Erythroblast (primary cell): ENCODE results near the gene ATP8B1.

Source experiments
- DNase-seq, 2 experiments: peaks; one replicate each; lab custom pipeline; 2025; lab: John Stamatoyannopoulos, UW
- GATA1 ChIP-seq: IDR thresholded peaks from 2 replicates; pipeline ENCODE4 v1.6.1; 2011; ENCODE audit warnings: low read depth, mild to moderate bottlenecking, control low read depth, low read length, moderate library complexity
- POLR2A ChIP-seq: IDR thresholded peaks from 2 replicates; pipeline ENCODE4 v1.6.1; 2011; ENCODE audit warnings: mild to moderate bottlenecking, low read length

Gene ATP8B1

GRCh38 chr18:57793302-57793986, 9.7 kb downstream of the ATP8B1 start:
- no peak for TF ChIP-seq POLR2A
- TF ChIP-seq GATA1 = no peak
- no peak for DNase-seq

- DNase-seq = no peak
- TF ChIP-seq POLR2A (no peak), GATA1 (no peak)
Observed at GRCh38 chr18:57792631-57793301, 10.3 kb downstream of the ATP8B1 start.

- no peak for TF ChIP-seq GATA1
- no peak for TF ChIP-seq POLR2A
- DNase-seq = no peak
Observed at GRCh38 chr18:57791911-57792310, 11.2 kb downstream of the ATP8B1 start.

GRCh38 chr18:57791192-57791591, 11.9 kb downstream of the ATP8B1 start:
- no peak for TF ChIP-seq GATA1
- no peak for TF ChIP-seq POLR2A
- no peak for DNase-seq

- TF ChIP-seq GATA1 (no peak), POLR2A (no peak)
- no peak for DNase-seq
Observed at GRCh38 chr18:57790316-57790715, 12.8 kb downstream of the ATP8B1 start.

- no peak for DNase-seq
- no peak for TF ChIP-seq POLR2A
- no peak for TF ChIP-seq GATA1
Observed at GRCh38 chr18:57789759-57790158, 13.4 kb downstream of the ATP8B1 start.

GRCh38 chr18:57789090-57789489, 14.0 kb downstream of the ATP8B1 start:
- TF ChIP-seq POLR2A (no peak), GATA1 (no peak)

GRCh38 chr18:57787068-57787685, 15.9 kb downstream of the ATP8B1 start:
- TF ChIP-seq POLR2A = no peak
- TF ChIP-seq GATA1 = no peak

More at GRCh38 chr18:57789090-57789489, 14.0 kb downstream of the ATP8B1 start:
- DNase-seq = no peak

GRCh38 chr18:57785751-57786437, 17.2 kb downstream of the ATP8B1 start:
- no peak for DNase-seq
- TF ChIP-seq GATA1 = no peak
- TF ChIP-seq POLR2A = no peak

More at GRCh38 chr18:57787068-57787685, 15.9 kb downstream of the ATP8B1 start:
- no peak for DNase-seq

GRCh38 chr18:57784801-57785114, 18.4 kb downstream of the ATP8B1 start:
- TF ChIP-seq GATA1 = no peak
- no peak for TF ChIP-seq POLR2A
- no peak for DNase-seq

GRCh38 chr18:57784034-57784800, 18.9 kb downstream of the ATP8B1 start:
- DNase-seq = no peak
- TF ChIP-seq POLR2A (no peak), GATA1 (no peak)

- no peak for TF ChIP-seq POLR2A
- DNase-seq = no peak
Observed at GRCh38 chr18:57782049-57782448, 21.1 kb downstream of the ATP8B1 start.

GRCh38 chr18:57780706-57781347, 22.3 kb downstream of the ATP8B1 start:
- TF ChIP-seq GATA1 = no peak
- TF ChIP-seq POLR2A = no peak
- DNase-seq = no peak
